Ishikawa (cell line): ENCODE results near the gene PPP1R9A.

Experiments used
- CEBPB ChIP-seq: IDR thresholded peaks from 2 replicates; pipeline ENCODE4 v1.6.1; 2012
- CREB1 ChIP-seq: IDR thresholded peaks from 2 replicates; pipeline ENCODE4 v1.6.1; 2012; ENCODE audit warnings: low read depth
- EGR1 ChIP-seq: IDR thresholded peaks from 2 replicates; pipeline ENCODE4 v1.6.1; 2012
- EP300 ChIP-seq: IDR thresholded peaks from 2 replicates; pipeline ENCODE4 v1.6.1; 2012; ENCODE audit warnings: borderline replicate concordance
- NFIC ChIP-seq: IDR thresholded peaks from 2 replicates; pipeline ENCODE4 v1.6.1; 2012
- RAD21 ChIP-seq: IDR thresholded peaks from 2 replicates; pipeline ENCODE4 v1.6.1; 2012; ENCODE audit warnings: low read depth
- TCF12 ChIP-seq: IDR thresholded peaks from 2 replicates; pipeline ENCODE4 v1.6.1; 2012; ENCODE audit warnings: low read depth
- TEAD4 ChIP-seq: IDR thresholded peaks from 2 replicates; pipeline ENCODE4 v1.6.1; 2012
- YY1 ChIP-seq: IDR thresholded peaks from 2 replicates; pipeline ENCODE4 v1.6.1; 2012; ENCODE audit warnings: low read depth
- ZBTB7A ChIP-seq: IDR thresholded peaks from 2 replicates; pipeline ENCODE4 v1.6.1; 2012; ENCODE audit warnings: low read depth
- TF ChIP-seq, protein P1 (sequence below): IDR thresholded peaks from 2 replicates; pipeline ENCODE4 v1.6.1; 2012
- TF ChIP-seq, protein P2 (sequence below): IDR thresholded peaks from 2 replicates; pipeline ENCODE4 v1.6.1; 2012; ENCODE audit warnings: low read depth, mild to moderate bottlenecking

DNA sequence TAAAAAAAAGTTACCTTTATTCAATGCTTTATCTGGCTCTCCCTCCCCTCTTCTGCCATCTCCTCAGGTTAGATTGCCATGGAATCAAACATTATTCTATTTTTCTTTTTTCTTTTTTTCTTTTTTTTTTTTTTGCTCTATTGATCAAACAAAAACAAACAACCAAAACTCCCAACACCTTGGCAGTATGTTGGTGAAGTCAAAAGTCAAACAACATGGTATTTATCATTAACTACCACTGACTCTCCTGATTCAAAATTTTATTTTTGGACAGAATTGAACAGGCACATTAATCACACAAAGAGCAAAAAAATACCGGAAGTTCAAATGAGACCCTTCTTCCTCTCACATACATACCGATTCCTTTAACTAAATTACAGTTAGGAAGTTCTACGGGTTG, 410.6 kb downstream of the PPP1R9A start:
- TF ChIP-seq EP300, result no peak
- no peak for TF ChIP-seq YY1
- no peak for TF ChIP-seq CREB1
- TF ChIP-seq, protein P1, sequence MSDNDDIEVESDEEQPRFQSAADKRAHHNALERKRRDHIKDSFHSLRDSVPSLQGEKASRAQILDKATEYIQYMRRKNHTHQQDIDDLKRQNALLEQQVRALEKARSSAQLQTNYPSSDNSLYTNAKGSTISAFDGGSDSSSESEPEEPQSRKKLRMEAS, result no peak
- TF ChIP-seq TEAD4, result no peak
- TF ChIP-seq CEBPB, result no peak
- no peak for TF ChIP-seq NFIC
- TF ChIP-seq, protein P2, sequence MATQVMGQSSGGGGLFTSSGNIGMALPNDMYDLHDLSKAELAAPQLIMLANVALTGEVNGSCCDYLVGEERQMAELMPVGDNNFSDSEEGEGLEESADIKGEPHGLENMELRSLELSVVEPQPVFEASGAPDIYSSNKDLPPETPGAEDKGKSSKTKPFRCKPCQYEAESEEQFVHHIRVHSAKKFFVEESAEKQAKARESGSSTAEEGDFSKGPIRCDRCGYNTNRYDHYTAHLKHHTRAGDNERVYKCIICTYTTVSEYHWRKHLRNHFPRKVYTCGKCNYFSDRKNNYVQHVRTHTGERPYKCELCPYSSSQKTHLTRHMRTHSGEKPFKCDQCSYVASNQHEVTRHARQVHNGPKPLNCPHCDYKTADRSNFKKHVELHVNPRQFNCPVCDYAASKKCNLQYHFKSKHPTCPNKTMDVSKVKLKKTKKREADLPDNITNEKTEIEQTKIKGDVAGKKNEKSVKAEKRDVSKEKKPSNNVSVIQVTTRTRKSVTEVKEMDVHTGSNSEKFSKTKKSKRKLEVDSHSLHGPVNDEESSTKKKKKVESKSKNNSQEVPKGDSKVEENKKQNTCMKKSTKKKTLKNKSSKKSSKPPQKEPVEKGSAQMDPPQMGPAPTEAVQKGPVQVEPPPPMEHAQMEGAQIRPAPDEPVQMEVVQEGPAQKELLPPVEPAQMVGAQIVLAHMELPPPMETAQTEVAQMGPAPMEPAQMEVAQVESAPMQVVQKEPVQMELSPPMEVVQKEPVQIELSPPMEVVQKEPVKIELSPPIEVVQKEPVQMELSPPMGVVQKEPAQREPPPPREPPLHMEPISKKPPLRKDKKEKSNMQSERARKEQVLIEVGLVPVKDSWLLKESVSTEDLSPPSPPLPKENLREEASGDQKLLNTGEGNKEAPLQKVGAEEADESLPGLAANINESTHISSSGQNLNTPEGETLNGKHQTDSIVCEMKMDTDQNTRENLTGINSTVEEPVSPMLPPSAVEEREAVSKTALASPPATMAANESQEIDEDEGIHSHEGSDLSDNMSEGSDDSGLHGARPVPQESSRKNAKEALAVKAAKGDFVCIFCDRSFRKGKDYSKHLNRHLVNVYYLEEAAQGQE, result no peak
- no peak for TF ChIP-seq TCF12
- no peak for TF ChIP-seq ZBTB7A
- no peak for TF ChIP-seq EGR1
- TF ChIP-seq RAD21, result no peak
